Stomach (tissue), 4 donors: Measurements from ENCODE around the gene PDE3A.

Experiments used
- POLR2A ChIP-seq, 4 donors: fragments of 450-650 bp; IDR thresholded peaks; one replicate each; pipeline ENCODE4 v1.6.1; 2016; ENCODE audit warnings: antibody characterized with exemption in 4 of 4, control low read depth in 2 of 4, mild to moderate bottlenecking in 1 of 4, moderate library complexity in 1 of 4
- POLR2AphosphoS5 ChIP-seq, 3 donors: sonication (generic); formaldehyde crosslinking; IDR thresholded peaks; one replicate each; pipeline ENCODE4 v1.6.1; 2016; ENCODE audit warnings: antibody characterized with exemption in 3 of 3
- TF ChIP-seq, protein P1 (sequence below), 7 experiments: fragments of 450-650 bp in 4 of 7; fragments of 200-600 bp in 3 of 7; sonication (generic) in 3 of 7; IDR thresholded peaks; one replicate each; pipeline ENCODE4 v1.5.1; 2016 to 2019; ENCODE audit warnings: antibody characterized with exemption in 7 of 7, control low read depth in 2 of 7, mild to moderate bottlenecking in 1 of 7

DNA sequence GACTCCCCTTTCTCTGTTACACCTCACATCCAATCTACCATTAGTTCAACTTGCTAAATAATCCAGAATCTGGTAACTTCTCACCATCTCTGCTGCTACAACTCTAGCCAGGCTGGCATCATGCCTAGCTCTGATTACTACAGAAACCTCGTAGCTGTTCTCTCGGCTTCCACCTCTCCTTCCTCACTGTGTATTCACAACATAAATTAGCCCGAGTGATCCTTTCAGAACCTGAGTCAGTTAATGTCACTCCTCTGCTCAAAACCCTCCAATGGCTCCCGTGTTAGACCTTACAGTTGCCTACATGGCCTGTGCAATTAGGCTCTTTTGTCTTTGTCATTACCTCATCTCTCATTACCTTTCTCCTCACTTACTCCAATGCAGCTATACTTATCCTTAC lies 139.4 kb downstream of the PDE3A start:
- TF ChIP-seq POLR2AphosphoS5 (IDR thresholded peaks at IDR 0.05) (no peak), POLR2A (IDR thresholded peaks at IDR 0.05) (no peak)
- TF ChIP-seq, protein P1, sequence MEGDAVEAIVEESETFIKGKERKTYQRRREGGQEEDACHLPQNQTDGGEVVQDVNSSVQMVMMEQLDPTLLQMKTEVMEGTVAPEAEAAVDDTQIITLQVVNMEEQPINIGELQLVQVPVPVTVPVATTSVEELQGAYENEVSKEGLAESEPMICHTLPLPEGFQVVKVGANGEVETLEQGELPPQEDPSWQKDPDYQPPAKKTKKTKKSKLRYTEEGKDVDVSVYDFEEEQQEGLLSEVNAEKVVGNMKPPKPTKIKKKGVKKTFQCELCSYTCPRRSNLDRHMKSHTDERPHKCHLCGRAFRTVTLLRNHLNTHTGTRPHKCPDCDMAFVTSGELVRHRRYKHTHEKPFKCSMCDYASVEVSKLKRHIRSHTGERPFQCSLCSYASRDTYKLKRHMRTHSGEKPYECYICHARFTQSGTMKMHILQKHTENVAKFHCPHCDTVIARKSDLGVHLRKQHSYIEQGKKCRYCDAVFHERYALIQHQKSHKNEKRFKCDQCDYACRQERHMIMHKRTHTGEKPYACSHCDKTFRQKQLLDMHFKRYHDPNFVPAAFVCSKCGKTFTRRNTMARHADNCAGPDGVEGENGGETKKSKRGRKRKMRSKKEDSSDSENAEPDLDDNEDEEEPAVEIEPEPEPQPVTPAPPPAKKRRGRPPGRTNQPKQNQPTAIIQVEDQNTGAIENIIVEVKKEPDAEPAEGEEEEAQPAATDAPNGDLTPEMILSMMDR (IDR thresholded peaks at IDR 0.05): no peak
